HL-60/S4 (cell line): ENCODE results near the gene COQ8B.
"Not testable (repeated sequence)": the region's sequence is repeated elsewhere in the genome, so short reads cannot be mapped to it uniquely, and the experiment has no call there.

ENCODE experiments used
- in situ Hi-C: fragments of 300-500 bp; cut with MboI; formaldehyde crosslinking; loops from 2 replicates; pipeline ENCODE4 v1.14.3; 2022; ENCODE audit warnings: low sequenced_read_pairs

The COQ8B gene

DNA sequence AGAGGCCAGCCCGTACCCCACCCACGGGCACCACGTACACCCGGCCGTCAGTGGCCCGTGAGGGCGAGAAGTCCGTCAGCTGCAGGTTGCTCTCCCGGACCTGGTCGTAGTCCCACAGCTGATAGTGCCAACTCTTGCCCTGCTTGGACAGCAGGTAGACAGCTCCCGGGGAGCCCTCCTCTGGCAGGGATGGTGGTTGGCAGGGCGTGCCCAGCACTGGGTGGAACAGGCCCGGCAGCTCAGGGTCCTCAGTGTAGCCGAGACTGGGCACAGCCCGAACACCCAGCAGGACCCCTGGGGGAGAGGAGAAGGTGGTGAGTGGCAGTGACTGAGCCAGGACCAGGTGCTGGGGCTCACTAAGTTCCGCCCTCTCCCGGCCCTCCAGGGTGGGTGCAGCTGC, 25.8 kb upstream of the COQ8B start:
- in situ Hi-C loops = no loop called here

DNA sequence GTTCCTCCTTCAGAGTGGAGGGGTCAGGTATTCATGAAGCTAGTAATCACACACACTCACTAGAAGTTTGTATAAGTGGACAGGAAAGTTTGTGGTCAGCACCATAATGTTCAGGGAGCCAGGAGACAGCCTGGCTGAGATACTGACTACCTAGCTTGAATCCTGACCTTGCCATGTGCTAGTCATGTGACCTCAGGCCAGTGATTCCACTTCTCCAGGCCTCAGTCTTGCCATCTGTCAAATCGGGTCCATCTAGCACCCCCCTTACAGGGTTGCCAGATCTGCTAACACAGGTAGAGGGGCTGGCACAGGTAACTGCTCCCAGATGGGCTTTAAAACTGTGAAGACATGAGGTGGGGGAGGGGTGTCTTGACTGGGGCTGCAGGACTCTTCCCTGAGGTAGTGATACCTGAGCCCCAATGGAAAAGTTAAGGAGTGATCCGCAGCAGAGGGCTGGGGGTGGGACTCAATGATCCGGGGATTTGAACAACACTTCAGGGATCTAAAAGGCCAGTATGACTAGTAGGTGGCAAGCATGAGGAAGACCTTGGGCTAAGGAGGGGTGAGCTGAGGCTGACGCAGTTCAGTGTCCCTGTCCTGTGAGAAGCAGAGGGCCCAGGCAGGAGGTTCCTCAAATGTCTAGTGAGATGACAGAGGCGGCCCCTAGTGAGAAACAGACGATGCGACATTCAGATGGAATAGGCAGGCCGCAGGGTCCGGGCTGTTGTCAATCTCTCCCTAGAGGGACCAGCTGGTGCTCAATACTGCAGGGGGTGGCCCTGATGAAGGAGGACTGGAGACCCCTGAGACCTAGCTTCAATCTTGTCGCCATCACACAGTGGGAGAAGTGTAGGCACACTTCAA, 25.1 kb upstream of the COQ8B start:
- in situ Hi-C loops = no loop called here

DNA sequence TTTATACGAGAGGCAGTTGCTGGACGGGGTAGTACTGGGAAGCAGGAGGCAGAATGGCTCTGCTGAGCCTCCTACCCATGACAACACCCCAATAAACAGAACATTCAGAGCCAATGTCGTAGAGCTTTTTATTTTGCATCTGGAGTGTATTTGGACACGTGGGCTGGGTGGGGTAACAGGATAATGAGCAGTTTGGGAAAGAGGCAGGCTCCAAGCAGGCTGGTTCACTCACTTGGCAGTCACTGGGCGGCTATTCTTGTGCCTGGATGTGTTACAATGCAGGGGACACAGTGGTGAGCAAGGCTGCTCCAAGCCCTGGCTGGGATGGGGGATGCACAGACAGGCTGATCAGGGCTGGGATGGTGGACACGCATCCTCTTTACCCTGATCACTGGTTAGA, 24.1 kb upstream of the COQ8B start:
- in situ Hi-C loops = no loop called here

DNA sequence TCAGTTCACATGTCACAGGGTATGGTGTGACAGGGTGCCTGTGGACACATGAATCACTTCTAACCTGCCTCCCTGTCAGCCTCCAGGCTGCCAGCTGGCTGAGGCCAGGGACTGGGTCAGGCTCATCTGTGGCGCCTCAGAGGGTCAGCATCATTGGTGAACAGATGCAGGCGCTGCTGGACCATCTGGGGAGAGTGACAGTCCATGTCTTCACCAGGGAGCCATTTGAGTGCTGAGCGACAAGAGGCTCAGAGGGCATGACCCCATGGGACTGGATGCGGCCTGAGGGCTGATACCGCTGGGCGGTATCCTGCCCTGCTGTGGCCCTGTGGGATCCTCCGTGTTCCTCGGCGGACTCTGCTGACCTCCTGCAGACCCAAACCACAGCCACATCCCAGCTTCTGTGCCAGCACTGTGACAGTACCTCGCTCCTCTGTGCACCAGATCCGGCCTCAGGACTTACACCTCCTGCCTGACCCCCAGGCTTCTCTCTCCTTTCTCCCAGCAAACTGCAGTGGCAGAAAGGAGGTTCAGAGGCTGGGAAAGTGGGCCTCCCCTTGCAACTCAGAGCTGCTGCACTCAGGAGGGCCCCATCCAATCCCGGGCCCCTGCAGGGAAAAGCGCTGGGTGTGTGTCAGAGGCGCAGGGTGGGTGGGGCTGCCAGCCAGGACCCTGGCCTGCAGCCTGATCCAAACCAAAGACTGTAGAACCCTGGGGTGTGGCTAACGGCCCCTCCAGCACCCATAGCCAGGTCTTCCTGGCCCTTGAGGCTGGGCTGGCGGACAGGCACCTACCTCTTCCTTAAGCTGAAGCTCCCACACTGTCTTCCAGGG, 23.4 kb upstream of the COQ8B start:
- in situ Hi-C loops = no loop called here

DNA sequence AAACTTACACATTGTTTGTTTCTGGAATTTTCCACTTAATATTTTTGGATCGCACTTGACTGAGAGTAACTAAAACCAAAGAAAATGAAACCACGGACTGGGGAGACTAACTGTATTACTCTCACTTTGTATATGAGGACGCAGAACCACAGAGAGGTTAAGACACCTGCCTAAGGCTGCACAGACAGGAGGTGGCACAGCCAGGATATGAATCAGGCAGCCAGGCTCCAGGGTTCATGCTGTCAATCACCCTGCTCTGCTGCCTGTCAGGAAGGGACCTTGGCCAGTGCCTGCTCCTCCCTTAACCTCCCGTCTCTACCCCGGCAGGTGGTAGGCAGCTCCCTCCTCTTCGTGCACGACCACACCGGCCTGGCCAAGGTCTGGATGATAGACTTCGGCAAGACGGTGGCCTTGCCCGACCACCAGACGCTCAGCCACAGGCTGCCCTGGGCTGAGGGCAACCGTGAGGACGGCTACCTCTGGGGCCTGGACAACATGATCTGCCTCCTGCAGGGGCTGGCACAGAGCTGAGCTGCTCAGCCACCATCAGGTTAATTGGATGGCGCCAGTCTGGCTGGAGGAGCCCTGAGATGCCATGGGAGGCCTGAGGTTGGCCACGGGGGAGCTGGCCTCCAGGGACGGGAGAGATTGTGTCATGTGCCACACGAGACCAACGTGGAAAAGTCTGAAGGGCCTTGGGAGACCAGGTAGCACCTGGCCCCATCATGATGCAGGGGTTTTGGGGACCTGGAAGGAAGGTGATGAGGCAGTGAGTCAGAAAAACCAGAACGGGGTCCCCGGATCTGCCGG, 22.5 kb upstream of the COQ8B start:
- in situ Hi-C loops = no loop called here

DNA sequence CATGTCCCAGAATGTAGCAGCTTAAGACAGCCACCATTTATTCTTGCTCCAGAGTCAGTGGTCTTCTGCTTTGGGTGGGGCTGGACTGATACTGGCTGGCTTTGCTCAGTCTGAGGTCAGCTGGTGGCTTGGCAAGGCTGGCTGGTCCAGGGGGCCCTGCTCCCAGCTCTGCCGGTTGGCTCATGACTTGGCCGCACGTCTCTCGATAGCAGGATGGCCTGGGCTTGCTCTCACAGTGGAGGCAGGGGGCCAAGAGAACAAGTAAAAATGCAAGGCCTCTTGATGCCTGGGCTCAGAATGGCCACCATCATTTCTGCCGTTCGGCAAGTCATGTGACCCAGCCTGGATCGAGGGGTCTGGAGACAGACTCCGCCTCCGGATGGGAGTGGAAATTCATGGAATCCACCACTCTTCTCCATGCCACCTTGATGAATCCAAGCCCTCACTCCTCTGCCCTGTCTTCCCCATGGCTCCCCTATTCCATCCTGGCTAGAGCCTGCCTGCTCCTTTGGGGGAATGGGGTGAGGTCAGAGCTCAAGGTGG, 20.5 kb upstream of the COQ8B start:
- in situ Hi-C loops = no loop called here

DNA sequence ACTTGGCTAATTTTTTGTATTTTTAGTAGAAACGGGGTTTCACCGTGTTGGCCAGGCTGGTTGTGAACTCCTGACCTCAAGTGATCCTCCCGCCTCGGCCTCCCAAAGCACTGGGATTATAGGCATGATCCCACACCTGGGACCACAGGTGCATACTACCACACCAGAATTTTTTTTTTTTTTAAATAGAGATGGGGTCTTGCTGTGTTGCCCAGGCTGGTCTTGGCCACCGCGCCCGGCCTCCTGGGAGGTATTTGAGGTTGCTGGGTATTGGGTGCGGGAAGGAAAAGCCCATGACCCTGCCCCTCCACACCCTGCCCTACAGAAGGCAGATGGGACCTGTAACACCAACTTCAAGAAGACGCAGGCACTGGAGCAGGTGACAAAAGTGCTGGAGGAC, 20.0 kb upstream of the COQ8B start:
- in situ Hi-C loops = no loop called here

DNA sequence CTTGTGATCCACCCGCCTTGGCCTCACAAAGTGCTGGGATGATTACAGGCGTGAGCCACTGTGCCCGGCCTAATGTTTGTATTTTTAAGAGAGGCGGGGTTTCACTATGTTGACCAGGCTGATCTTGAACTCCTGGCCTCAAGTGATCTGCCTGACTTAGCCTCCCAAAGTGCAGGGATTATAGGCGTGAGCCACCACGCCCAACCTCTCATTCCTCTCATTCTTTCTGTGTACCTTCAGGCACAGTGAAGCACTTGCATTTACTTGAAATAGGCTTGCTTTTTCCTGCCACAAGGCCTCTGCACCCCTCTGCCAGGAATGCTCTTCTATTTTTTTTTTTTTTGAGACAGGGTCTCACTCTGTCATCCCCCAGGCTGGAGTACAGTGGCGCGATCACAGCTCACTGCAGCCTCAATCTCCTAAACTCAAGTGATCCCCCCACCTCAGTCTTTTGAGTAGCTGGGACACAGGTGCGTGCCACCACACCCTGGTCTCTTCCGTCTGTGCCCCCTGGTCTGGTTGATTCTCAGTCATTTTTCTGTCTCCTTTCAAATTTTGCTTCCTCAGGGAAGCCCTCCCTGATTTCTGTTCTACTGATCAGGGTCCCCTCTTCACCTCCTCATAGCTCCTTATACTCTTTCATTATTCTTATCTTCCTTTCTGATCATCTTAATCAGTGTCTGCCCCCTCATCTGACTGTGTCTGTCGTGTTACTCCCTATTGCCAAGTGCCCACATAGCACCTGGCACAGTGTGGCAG, 18.5 kb upstream of the COQ8B start:
- in situ Hi-C loops = no loop called here

DNA sequence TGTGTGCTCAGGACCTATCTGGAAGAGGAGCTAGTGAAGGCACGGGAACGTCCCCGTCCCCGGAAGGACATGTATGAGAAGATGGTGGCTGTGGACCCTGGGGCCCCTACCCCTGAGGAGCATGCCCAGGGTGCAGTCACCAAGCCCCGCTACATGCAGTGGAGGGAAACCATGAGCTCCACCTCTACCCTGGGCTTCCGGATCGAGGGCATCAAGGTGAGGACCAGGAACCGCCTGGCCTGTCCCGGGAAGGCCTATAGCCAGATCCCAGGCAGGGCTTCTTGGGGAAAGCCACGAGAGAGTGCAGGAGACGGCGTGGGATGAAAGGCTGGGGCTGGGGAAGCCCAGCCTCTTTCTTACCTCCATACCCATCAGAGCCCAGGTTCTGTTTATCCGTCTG, 16.5 kb upstream of the COQ8B start:
- in situ Hi-C loops = no loop called here

DNA sequence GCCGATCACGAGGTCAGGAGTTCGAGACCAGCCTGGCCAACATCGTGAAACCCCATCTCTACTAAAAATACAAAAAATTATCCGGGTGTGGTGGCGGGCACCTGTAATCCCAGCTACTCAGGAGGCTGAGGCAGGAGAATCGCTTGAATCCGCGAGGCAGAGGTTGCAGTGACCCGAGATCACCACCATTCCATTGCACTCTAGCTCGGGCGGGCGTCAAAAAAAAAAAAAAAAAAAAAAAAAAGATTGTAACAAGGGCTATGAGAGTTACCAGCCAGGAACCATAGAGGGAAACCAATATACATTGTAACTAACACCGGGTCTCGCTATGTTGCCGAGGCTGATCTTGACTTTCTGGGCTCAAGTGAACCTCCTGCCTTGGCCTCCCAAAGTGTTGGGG, 15.6 kb upstream of the COQ8B start:
- in situ Hi-C loops = not testable (repeated sequence)

DNA sequence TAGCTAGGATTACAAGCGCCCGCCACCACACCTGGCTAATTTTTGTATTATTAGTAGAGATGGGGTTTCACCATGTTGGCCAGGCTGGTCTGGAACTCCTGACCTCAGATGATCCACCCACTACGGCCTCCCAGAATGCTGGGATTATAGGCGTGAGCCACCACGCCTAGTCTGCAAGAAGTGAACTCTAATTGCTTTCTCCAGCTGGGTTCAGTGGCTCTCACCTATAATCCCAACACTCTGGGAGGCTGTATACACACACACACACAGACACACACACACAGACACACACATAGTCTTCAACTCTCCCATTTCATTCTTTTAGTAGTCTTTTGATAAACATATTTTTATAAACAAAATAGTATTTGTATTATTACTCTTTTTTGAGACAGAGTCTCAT, 13.4 kb upstream of the COQ8B start:
- in situ Hi-C loops = not testable (repeated sequence)

DNA sequence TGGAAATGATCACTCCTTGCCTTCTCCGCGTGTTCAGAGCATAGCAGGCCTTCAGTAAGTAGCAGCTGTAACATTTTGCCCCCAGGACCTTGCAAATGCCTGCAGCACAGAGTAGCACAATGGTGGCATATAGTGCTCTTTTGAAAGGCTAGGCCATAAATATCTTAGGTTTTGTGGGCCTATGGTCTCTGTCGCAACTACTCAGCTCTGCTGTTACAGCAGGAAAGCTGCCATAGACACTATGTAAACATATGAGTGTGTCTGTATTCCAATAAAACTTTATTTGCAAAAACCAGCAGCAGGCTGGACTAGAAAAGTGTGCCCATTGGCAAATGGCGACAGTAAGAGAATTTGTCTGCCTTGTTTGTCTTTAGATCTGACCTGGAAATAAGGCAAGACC, 9.6 kb upstream of the COQ8B start:
- in situ Hi-C loops = no loop called here

DNA sequence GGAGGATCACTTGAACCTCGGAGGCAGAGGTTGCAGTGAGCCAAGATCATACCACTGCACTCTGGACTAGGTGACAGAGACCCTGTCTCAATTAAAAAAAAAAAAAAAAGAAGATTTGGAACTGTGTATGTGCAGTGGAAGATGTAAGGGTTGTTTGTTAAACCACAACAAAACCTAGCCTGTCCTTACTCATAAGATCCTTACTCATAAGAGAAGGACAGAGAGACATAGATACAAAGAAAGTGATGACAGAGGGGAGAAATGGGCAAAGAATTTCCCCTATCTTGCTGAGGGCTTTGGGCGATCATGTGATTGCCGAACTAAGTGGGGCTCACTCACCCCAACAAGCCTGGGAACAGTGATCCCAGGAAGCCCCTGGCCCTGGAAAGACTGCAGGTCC, 8.2 kb upstream of the COQ8B start:
- in situ Hi-C loops = no loop called here

DNA sequence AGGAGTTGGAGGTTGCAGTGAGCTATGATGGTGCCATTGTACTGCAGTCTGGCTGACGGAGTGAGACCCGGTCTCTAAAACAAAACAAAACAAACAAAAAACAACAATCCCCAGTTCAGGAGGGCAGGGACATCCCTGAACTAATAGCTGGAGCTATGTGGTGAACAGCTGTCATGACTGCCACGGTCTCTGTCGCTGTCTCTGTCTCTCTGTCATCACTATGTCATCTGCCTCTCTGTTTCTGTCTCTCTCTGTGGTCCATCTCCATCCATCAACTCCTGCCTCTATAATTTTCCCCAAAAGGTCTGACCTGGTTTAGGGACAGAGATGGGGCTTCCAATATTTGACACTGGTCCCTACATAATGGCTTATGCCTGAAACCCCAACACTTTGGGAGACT, 7.6 kb upstream of the COQ8B start:
- in situ Hi-C loops = no loop called here

DNA sequence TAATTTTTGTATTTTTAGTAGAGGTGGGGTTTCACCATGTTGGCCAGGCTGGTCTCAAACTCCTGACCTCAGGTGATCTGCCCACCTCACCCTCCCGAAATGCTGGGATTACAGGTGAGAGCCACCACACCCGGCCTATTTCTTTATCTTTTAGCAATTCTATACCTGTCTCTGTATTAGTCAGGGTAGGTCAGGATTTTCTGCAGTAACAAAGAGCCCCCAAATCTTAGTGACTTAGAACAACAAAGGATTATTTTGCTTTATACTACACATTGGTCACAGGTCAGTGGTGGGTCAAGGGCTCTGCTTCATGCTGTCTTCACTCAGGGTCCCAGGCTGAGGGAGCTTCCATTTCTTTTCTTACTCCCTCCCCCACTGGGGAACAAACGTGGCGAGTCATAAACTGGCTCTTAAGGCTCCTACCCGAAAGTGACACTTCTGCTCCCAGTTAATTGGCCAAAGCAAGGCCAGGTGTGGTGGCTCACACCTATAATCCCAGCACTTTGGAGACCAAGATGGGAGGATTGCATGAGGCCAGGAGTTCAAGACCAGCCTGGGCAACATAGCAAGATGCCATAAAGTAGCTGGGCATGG, 7.1 kb upstream of the COQ8B start:
- in situ Hi-C loops = no loop called here

DNA sequence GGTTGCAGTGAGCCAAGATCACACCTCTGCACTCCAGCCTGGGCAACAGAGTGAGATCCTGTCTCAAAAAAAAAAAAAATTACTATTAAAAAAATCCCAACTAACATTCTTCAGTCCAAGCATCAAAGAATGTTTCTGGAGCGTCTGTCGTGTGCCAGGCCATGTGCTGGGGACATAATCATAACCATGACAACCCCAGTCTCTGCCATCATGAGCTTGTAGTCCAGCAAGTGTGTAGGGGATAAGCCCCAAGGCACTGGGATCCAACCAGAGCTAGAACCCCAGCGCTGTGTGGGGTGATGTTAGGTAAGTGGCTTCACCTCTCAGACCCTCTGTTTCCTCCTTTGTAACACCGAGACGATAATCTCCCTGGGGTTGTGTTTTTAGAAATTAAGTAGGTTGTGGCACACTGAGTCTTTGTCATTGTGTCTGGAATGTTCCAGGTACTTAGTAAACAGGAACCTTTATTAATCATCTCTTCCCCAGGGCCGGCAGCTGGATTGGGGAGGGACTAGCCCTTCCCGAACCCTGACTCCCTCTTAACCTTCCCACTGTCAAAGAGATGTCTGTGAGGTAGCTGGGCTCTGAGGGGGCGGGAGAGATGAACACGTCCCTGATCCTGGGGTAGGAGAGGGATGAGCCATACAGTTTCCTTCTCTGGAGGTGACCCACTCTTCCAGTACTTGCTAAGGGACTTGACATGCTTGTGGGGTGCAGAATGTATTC, 5.4 kb upstream of the COQ8B start:
- in situ Hi-C loops = no loop called here

DNA sequence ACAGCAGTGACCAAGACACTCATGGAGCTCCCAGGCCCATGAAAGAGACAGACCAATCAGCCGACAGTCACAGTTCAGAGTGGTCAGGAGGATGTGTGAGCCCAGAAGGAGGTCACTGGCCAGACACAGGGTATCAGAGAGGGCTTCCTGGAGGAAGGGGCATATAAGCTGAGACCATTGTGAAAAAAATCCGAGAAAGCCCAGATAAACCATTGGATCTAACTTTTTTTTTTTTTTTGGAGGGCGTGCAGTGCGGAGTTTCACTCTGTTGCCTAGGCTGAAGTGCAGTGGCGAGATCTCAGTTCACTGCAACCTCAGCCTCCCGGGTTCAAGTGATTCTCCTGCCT, 4.4 kb upstream of the COQ8B start:
- in situ Hi-C loops = no loop called here

DNA sequence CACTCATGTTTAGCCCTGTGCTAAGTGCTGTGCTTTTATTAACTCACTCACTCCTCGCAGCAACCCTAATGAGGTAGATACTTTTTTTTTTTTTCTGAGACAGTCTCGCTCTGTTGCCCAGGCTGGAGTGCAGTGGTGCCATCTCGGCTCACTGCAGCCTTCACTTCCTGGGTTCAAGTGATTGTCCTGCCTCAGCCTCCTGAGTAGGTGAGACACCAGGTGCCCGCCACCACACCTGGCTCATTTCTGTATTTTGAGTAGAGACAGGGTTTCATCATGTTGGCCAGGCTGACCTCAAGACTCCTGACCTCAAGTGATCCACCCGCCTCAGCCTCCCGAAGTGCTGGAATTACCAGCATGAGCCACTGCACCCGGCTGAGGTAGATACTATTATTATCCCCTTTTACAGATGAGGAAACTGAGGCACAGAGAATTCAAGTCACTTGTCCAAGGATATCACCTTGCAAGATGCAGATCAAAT, 2.8 kb upstream of the COQ8B start:
- in situ Hi-C loops = no loop called here

DNA sequence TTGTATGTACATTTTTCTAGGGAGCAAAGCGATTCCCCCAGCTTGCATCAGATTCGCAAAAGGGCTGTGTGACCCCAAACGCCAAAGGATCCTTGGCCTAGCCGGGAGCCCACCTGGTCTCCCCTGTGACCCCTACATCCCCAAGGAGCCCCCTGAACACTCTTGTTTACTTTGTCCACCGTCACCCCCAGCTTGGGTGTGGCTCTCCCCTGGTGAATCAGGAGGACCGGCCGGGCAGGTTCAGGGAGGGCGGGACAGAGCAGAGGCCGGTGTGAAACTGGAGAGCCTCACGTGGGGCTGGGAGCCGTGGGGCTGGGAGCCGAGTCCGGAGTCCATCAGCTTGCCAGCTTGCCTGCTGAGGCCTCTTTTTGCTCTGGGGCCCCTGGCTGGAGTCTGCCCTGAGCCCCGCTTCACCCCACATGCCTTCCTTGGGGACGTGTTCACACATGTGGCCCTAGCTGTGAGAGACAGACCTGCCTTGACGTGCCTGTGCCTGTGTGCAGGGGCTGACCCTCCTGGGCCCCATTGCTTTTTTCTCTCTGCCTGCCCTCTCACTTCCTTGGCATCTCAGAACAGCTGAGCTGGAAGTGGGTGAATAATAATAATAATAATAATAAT, 2.2 kb upstream of the COQ8B start:
- in situ Hi-C loops = no loop called here
